Gastroesophageal sphincter (tissue), 3 donors: ENCODE results near the gene GBA2.

ENCODE experiments used
- EP300 ChIP-seq: sonication (generic); formaldehyde crosslinking; IDR thresholded peaks from one replicate; pipeline ENCODE4 v1.6.1; 2017; ENCODE audit warnings: antibody characterized with exemption, mild to moderate bottlenecking
- POLR2AphosphoS5 ChIP-seq: sonication (generic); formaldehyde crosslinking; IDR thresholded peaks from one replicate; pipeline ENCODE4 v1.6.1; 2017; ENCODE audit warnings: antibody characterized with exemption
- TF ChIP-seq, protein P1 (sequence below), 4 experiments: fragments of 200-600 bp in 2 of 4; fragments of 450-650 bp in 2 of 4; sonication (generic) in 1 of 4; IDR thresholded peaks; one replicate each; pipeline ENCODE4 v1.5.1; 2017 to 2019; ENCODE audit warnings: antibody characterized with exemption in 4 of 4, mild to moderate bottlenecking in 2 of 4, moderate library complexity in 2 of 4

DNA sequence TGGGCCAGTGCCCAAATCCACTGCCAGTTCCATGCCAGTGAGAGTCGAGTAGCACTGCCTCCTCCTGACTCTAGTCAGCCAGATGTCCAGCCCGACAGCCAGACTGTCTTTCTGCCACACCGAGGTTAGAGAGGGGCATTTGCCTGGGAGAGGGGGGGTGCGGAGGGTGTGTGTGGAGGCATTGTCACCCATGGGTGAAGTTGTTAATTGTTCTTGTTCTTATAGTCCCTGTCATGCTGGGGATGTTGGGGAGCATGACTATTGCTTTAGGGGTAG is 1.2 kb upstream of the GBA2 start:
- TF ChIP-seq, protein P1, sequence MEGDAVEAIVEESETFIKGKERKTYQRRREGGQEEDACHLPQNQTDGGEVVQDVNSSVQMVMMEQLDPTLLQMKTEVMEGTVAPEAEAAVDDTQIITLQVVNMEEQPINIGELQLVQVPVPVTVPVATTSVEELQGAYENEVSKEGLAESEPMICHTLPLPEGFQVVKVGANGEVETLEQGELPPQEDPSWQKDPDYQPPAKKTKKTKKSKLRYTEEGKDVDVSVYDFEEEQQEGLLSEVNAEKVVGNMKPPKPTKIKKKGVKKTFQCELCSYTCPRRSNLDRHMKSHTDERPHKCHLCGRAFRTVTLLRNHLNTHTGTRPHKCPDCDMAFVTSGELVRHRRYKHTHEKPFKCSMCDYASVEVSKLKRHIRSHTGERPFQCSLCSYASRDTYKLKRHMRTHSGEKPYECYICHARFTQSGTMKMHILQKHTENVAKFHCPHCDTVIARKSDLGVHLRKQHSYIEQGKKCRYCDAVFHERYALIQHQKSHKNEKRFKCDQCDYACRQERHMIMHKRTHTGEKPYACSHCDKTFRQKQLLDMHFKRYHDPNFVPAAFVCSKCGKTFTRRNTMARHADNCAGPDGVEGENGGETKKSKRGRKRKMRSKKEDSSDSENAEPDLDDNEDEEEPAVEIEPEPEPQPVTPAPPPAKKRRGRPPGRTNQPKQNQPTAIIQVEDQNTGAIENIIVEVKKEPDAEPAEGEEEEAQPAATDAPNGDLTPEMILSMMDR (IDR thresholded peaks at IDR 0.05), result no peak
- TF ChIP-seq EP300 (no peak), POLR2AphosphoS5 (no peak)
